ENCODE results near the gene ARHGAP18. TPM values are rescaled to one million over a fixed set of nuclear protein-coding genes. Genes with fewer than 3 reads are reported as not detected.

Gene ARHGAP18
- polyA plus RNA-seq, 1 of the 3 experiments (the other 2 are of a cell fraction): 25.0 TPM

DNA sequence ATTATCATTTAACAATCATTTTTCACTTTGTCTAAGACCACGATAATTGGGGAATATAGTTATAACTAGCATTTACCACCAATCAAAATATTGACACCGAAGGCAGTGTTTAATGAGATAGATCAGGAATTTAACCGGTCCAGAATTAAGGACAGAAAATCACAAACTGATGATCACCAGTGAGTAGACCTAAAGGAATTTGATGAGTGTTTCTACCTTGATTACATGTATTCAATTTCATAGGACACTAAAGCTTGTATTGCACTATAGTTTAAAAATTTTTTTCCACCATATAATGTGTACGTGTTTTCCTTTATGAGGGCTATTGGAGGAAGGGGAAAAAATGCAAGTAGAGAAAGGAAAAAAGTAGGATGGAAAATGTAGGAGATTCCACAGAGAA, 22.6 kb upstream of the ARHGAP18 start:
- H2AFZ ChIP-seq (ENCODE audit: low read depth): no peak overlapping the region
- no peaks in the 10 kb centered on the region for H3K79me2 ChIP-seq (ENCODE audit: insufficient read depth)
- H3K27me3 ChIP-seq (ENCODE audit: insufficient read depth): no peaks in the 10 kb centered on the region
- DNase-seq: no peak
- no peaks in the 10 kb centered on the region for H3K9me3 ChIP-seq
- H3K4me2 ChIP-seq: no peak overlapping the region
- ChIA-PET POLR2A (no interaction called here), CTCF (no interaction called here)
- no peaks in the 10 kb centered on the region for H3K9me2 ChIP-seq
- peaks cover 10% of the 10 kb centered on the region for H3F3A ChIP-seq (replicated peaks; ENCODE audit: insufficient read depth)
- H3K4me1 ChIP-seq (ENCODE audit: control insufficient read depth in 1 of 2, insufficient read depth in 2 of 2, low read depth in 1 of 2, low read length in 1 of 2): peaks cover 0 to 12% of the 10 kb centered on the region in 2 experiments; a peak in 1 of 4 replicates
- WGBS (ENCODE audit: low lambda C conversion rate): 70% methylated on average over 4 of the region's 4 CpGs
- no peaks in the 10 kb centered on the region for H3K36me3 ChIP-seq (replicated peaks in 1 of 2; ENCODE audit: control insufficient read depth in 1 of 2, insufficient read depth in 2 of 2, low read length in 1 of 2)
- no peak overlapping the region for H3K4me3 ChIP-seq (ENCODE audit: low read depth in 2 of 2, low read length in 1 of 2)
- no peaks in the 10 kb centered on the region for H4K20me1 ChIP-seq (ENCODE audit: insufficient read depth)
- no peak overlapping the region for H3K27ac ChIP-seq (ENCODE audit: low read depth in 2 of 2, low read length in 1 of 2)
- 0 out of 2 replicates have a peak, but pooled peaks have one; percentile 21 for TF ChIP-seq JUND (IDR thresholded peaks at IDR 0.05)
- TF ChIP-seq, protein P1, sequence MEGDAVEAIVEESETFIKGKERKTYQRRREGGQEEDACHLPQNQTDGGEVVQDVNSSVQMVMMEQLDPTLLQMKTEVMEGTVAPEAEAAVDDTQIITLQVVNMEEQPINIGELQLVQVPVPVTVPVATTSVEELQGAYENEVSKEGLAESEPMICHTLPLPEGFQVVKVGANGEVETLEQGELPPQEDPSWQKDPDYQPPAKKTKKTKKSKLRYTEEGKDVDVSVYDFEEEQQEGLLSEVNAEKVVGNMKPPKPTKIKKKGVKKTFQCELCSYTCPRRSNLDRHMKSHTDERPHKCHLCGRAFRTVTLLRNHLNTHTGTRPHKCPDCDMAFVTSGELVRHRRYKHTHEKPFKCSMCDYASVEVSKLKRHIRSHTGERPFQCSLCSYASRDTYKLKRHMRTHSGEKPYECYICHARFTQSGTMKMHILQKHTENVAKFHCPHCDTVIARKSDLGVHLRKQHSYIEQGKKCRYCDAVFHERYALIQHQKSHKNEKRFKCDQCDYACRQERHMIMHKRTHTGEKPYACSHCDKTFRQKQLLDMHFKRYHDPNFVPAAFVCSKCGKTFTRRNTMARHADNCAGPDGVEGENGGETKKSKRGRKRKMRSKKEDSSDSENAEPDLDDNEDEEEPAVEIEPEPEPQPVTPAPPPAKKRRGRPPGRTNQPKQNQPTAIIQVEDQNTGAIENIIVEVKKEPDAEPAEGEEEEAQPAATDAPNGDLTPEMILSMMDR (IDR thresholded peaks at IDR 0.05): no peak
- H3K9ac ChIP-seq: no peak overlapping the region

DNA sequence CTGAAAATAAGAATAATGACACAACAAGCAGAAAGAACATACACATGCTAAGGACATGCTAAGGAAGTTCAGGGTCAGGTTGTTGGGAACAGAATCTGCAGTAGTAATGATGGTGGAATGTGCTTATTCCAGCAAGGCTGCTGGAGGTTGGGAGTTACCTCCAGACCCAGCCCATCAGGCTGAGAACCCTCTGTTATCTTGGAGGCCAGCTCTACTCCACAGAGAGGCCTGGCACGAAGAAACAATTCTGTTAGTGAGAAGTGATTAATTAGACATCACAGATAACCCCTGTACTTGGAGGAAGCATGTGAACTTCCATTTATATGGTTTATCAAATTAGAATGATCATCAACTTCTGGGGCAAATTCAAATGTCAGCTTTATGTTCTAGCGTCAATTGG, 22.1 kb upstream of the ARHGAP18 start:
- Histone ChIP-seq H3K4me2 (no peak overlapping the region), H2AFZ (ENCODE audit: low read depth) (0 out of 2 replicates have a peak overlapping the region, but pooled peaks have one; percentile 61), H3K9me2 (no peaks in the 10 kb centered on the region), H3F3A (replicated peaks; ENCODE audit: insufficient read depth) (peaks cover 10% of the 10 kb centered on the region), H3K9ac (no peak overlapping the region), H4K20me1 (ENCODE audit: insufficient read depth) (no peaks in the 10 kb centered on the region), H3K9me3 (no peaks in the 10 kb centered on the region), H3K27me3 (ENCODE audit: insufficient read depth) (no peaks in the 10 kb centered on the region), H3K36me3 (replicated peaks in 1 of 2; ENCODE audit: control insufficient read depth in 1 of 2, insufficient read depth in 2 of 2, low read length in 1 of 2) (no peaks in the 10 kb centered on the region), H3K4me1 (ENCODE audit: control insufficient read depth in 1 of 2, insufficient read depth in 2 of 2, low read depth in 1 of 2, low read length in 1 of 2) (peaks cover 0 to 12% of the 10 kb centered on the region in 2 experiments; a peak in 1 of 4 replicates), H3K27ac (ENCODE audit: low read depth in 2 of 2, low read length in 1 of 2) (no peak overlapping the region), H3K4me3 (ENCODE audit: low read depth in 2 of 2, low read length in 1 of 2) (no peak overlapping the region), H3K79me2 (ENCODE audit: insufficient read depth) (no peaks in the 10 kb centered on the region)
- no peak for DNase-seq
- WGBS (ENCODE audit: low lambda C conversion rate): 85% methylated on average over 2 of the region's 2 CpGs
- no peak for TF ChIP-seq YY1 (IDR thresholded peaks at IDR 0.05; ENCODE audit: low read depth)
- TF ChIP-seq CHD2 (IDR thresholded peaks at IDR 0.05; ENCODE audit: low read length, partially characterized antibody): no peak
- TF ChIP-seq, protein P2, sequence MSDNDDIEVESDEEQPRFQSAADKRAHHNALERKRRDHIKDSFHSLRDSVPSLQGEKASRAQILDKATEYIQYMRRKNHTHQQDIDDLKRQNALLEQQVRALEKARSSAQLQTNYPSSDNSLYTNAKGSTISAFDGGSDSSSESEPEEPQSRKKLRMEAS (IDR thresholded peaks at IDR 0.05; ENCODE audit: low read depth): no peak
- TF ChIP-seq TAF1 (IDR thresholded peaks at IDR 0.05; ENCODE audit: borderline replicate concordance, low read depth, low read length): no peak
- TF ChIP-seq MEF2A (IDR thresholded peaks at IDR 0.05; ENCODE audit: borderline replicate concordance, low read depth): no peak
- TF ChIP-seq NFIC (IDR thresholded peaks at IDR 0.05; ENCODE audit: borderline replicate concordance): no peak
- TF ChIP-seq TCF12 (IDR thresholded peaks at IDR 0.05): no peak
- no peak for TF ChIP-seq RXRA (IDR thresholded peaks at IDR 0.05; ENCODE audit: borderline replicate concordance, low read depth)
- no peak for TF ChIP-seq JUND (IDR thresholded peaks at IDR 0.05)
- no peak for TF ChIP-seq POLR2AphosphoS5 (IDR thresholded peaks at IDR 0.05; ENCODE audit: low read depth, low read length)
- TF ChIP-seq, protein P3, sequence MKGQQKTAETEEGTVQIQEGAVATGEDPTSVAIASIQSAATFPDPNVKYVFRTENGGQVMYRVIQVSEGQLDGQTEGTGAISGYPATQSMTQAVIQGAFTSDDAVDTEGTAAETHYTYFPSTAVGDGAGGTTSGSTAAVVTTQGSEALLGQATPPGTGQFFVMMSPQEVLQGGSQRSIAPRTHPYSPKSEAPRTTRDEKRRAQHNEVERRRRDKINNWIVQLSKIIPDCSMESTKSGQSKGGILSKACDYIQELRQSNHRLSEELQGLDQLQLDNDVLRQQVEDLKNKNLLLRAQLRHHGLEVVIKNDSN (IDR thresholded peaks at IDR 0.05; ENCODE audit: borderline replicate concordance, low read depth): no peak
- no peak for TF ChIP-seq GATA2 (CRISPR knock-in tag; IDR thresholded peaks at IDR 0.05)
- TF ChIP-seq SMC3 (IDR thresholded peaks at IDR 0.05; ENCODE audit: low read depth, low read length): no peak
- TF ChIP-seq, protein P4, sequence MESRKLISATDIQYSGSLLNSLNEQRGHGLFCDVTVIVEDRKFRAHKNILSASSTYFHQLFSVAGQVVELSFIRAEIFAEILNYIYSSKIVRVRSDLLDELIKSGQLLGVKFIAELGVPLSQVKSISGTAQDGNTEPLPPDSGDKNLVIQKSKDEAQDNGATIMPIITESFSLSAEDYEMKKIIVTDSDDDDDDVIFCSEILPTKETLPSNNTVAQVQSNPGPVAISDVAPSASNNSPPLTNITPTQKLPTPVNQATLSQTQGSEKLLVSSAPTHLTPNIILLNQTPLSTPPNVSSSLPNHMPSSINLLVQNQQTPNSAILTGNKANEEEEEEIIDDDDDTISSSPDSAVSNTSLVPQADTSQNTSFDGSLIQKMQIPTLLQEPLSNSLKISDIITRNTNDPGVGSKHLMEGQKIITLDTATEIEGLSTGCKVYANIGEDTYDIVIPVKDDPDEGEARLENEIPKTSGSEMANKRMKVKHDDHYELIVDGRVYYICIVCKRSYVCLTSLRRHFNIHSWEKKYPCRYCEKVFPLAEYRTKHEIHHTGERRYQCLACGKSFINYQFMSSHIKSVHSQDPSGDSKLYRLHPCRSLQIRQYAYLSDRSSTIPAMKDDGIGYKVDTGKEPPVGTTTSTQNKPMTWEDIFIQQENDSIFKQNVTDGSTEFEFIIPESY (IDR thresholded peaks at IDR 0.05; ENCODE audit: borderline replicate concordance, low read depth): no peak
- no peak for TF ChIP-seq FOSL2 (IDR thresholded peaks at IDR 0.05; ENCODE audit: borderline replicate concordance, low read depth)
- POLR2A ChIA-PET: no interaction called here
- CTCF ChIA-PET: no interaction called here

Measured in SK-N-SH (cell line).